HepG2 (cell line): Measurements from ENCODE around the gene DGAT2. TPM values are rescaled to one million over a fixed set of nuclear protein-coding genes. Genes with fewer than 3 reads are reported as not detected.
A peak's percentile ranks its signal among the peaks of the same experiment; 100 is the strongest.

ENCODE experiments used
- ATAC-seq: fragments of 200-7000 bp; cut with Tn5 transposase; 3 replicates; pipeline ENCODE4 v1.9.1; 2020; ENCODE audit warnings: mild to moderate bottlenecking, moderate library complexity
- BruUV-seq: library from RNA; stranded (reverse); fragments of 400-500 nt; replicated peaks from 2 replicates; lab custom pipeline; 2021; lab: Mats Ljungman, UMichigan
- CTCF ChIA-PET: fragments of 300-600 bp; formaldehyde crosslinking; extraction: SDS; loops from one replicate; lab custom pipeline; 2021; ENCODE audit warnings: low total read pairs, inconsistent platforms, low intra/inter-chr PET ratio; lab: Yijun Ruan, JAX
- POLR2A ChIA-PET: fragments of 350-600 bp; sonication (Branson Sonifier 250); formaldehyde crosslinking; loops from one replicate; lab custom pipeline; 2020; ENCODE audit warnings: antibody characterized with exemption, inconsistent platforms; lab: Yijun Ruan, JAX
- DNase-seq: peaks from one replicate; pipeline ENCODE4 v3.0.0-alpha.2; 2015; ENCODE audit warnings: low spot score
- FAIRE-seq: peaks from 3 replicates; lab custom pipeline; 2011; peaks lifted over from hg19 to GRCh38; lab: Jason Lieb, UNC
- H2AFZ ChIP-seq: one replicate; pipeline ENCODE4 v1.6.1; 2011; ENCODE audit warnings: low read length, inconsistent platforms
- H3K27ac ChIP-seq: fragments of 300-600 bp; 3 replicates; pipeline ENCODE4 v1.8.0; 2011; ENCODE audit warnings: mixed run types, mild to moderate bottlenecking, mixed read lengths, low read length, inconsistent platforms; ENCODE audit not compliant: insufficient read depth; ENCODE audit errors: extremely low read length
- H3K27me3 ChIP-seq, 2 experiments: fragments of 200-600 bp in 1 of 2; 2 replicates in 1 of 2; 3 replicates in 1 of 2; pipeline versions ENCODE4 v1.6.0 to v1.8.0; 2011; ENCODE audit warnings: low read length in 2 of 2, mild to moderate bottlenecking in 2 of 2, moderate library complexity in 2 of 2, inconsistent platforms in 1 of 2; ENCODE audit not compliant: insufficient read depth in 2 of 2, control insufficient read depth in 1 of 2
- H3K36me3 ChIP-seq, 2 experiments: fragments of 200-600 bp in 1 of 2; replicated peaks in 1 of 2; 2 replicates in 1 of 2; 3 replicates in 1 of 2; pipeline versions ENCODE4 v1.5.1 to v1.8.0; 2011; ENCODE audit warnings: low read length in 2 of 2, inconsistent platforms in 1 of 2; ENCODE audit not compliant: insufficient read depth in 2 of 2, control insufficient read depth in 1 of 2
- H3K4me1 ChIP-seq: 2 replicates; pipeline ENCODE4 v1.5.1; 2012; ENCODE audit warnings: low read length, inconsistent platforms; ENCODE audit not compliant: insufficient read depth
- H3K4me2 ChIP-seq: 2 replicates; pipeline ENCODE4 v1.6.0; 2011; ENCODE audit warnings: low read depth, low read length, inconsistent platforms
- H3K4me3 ChIP-seq, 3 experiments: fragments of 200-600 bp in 1 of 3; sonication (generic), shearing (Covaris generic) in 1 of 3; replicated peaks in 1 of 3; 2 replicates each; pipeline ENCODE4 v1.5.1; 2011 to 2016; ENCODE audit warnings: low read length in 3 of 3, inconsistent platforms in 2 of 3, low read depth in 2 of 3, mild to moderate bottlenecking in 2 of 3, control low read depth in 1 of 3, mixed read lengths in 1 of 3; ENCODE audit not compliant: insufficient read depth in 1 of 3
- H3K79me2 ChIP-seq: one replicate; pipeline ENCODE4 v1.6.1; 2011; ENCODE audit warnings: low read length, inconsistent platforms; ENCODE audit not compliant: insufficient read depth
- H3K9ac ChIP-seq: 2 replicates; pipeline ENCODE4 v1.6.0; 2011; ENCODE audit warnings: mild to moderate bottlenecking, low read depth, low read length, inconsistent platforms; ENCODE audit not compliant: insufficient read depth
- H3K9me3 ChIP-seq: 2 replicates; pipeline ENCODE4 v1.5.1; 2012; ENCODE audit warnings: mild to moderate bottlenecking, low read length
- H4K20me1 ChIP-seq: 2 replicates; pipeline ENCODE4 v1.6.0; 2011; ENCODE audit warnings: inconsistent platforms, mild to moderate bottlenecking, low read length, moderate library complexity; ENCODE audit not compliant: insufficient read depth
- ATRX ChIP-seq: sonication (generic); formaldehyde crosslinking; IDR thresholded peaks from 2 replicates; pipeline ENCODE4 v1.4.0; 2020; ENCODE audit warnings: missing genetic modification reagents, borderline replicate concordance
- CCAR2 ChIP-seq: fragments of 200-400 bp; formaldehyde crosslinking; optimal IDR thresholded peaks from 2 replicates; pipeline ENCODE3; 2018; ENCODE audit warnings: low read depth, mild to moderate bottlenecking, low read length, moderate library complexity
- FOXM1 ChIP-seq: sonication (generic); formaldehyde crosslinking; IDR thresholded peaks from 2 replicates; pipeline ENCODE4 v1.5.0; 2020; ENCODE audit warnings: missing genetic modification reagents
- GMEB2 ChIP-seq: IDR thresholded peaks from 2 replicates; pipeline ENCODE4 v1.6.1; 2016; ENCODE audit warnings: missing biosample characterization, missing genetic modification reagents, low read depth
- HOMEZ ChIP-seq: IDR thresholded peaks from 2 replicates; pipeline ENCODE4 v1.6.1; 2016; ENCODE audit warnings: low read depth
- KDM4B ChIP-seq: sonication (generic); formaldehyde crosslinking; IDR thresholded peaks from 2 replicates; pipeline ENCODE4 v1.4.0; 2020; ENCODE audit warnings: missing genetic modification reagents
- KMT2A ChIP-seq: sonication (generic); formaldehyde crosslinking; IDR thresholded peaks from 2 replicates; pipeline ENCODE4 v1.4.0; 2020; ENCODE audit warnings: missing genetic modification reagents
- NCOA5 ChIP-seq: sonication (generic); formaldehyde crosslinking; IDR thresholded peaks from 2 replicates; pipeline ENCODE4 v1.4.0; 2020; ENCODE audit warnings: missing genetic modification reagents
- RBFOX2 ChIP-seq: fragments of 200-400 bp; formaldehyde crosslinking; IDR thresholded peaks from 2 replicates; pipeline ENCODE4 v1.6.1; 2017; ENCODE audit warnings: low read depth, mild to moderate bottlenecking, low read length
- RFX1 ChIP-seq: fragments of 450-650 bp; IDR thresholded peaks from 2 replicates; pipeline ENCODE4 v1.6.1; 2017
- SMAD3 ChIP-seq: sonication (generic); formaldehyde crosslinking; IDR thresholded peaks from 2 replicates; pipeline ENCODE4 v1.4.0; 2020; ENCODE audit warnings: missing genetic modification reagents
- ZBTB37 ChIP-seq: sonication (generic); formaldehyde crosslinking; IDR thresholded peaks from 2 replicates; pipeline ENCODE4 v1.4.0; 2020; ENCODE audit warnings: mild to moderate bottlenecking, missing genetic modification reagents
- ZFP91 ChIP-seq: sonication (generic); formaldehyde crosslinking; IDR thresholded peaks from 2 replicates; pipeline ENCODE4 v1.9.0; 2022; ENCODE audit warnings: missing genetic modification reagents, mild to moderate bottlenecking, borderline replicate concordance
- ZNF567 ChIP-seq: sonication (generic); formaldehyde crosslinking; IDR thresholded peaks from 2 replicates; pipeline ENCODE4 v1.8.1; 2023; ENCODE audit warnings: mild to moderate bottlenecking, missing genetic modification reagents, borderline replicate concordance
- WGBS: methylation state at CpG from one replicate; pipeline ENCODE4 v1.1.6; 2017; ENCODE audit warnings: low lambda C conversion rate; 5-methylcytosine and 5-hydroxymethylcytosine counted together
- in situ Hi-C: cut with HindIII; loops from 2 replicates; pipeline ENCODE4 v1.10.0; 2017; ENCODE audit warnings: low pct_unique_long_range_greater_than_20kb; ENCODE audit not compliant: extremely low pct_ligation_motif_present
- intact Hi-C: fragments of 100-400 bp; cut with micrococcal nuclease; formaldehyde crosslinking; loops from one replicate; pipeline ENCODE4 v1.10.0; 2022; ENCODE audit not compliant: unreplicated experiment
- polyA plus RNA-seq, 8 experiments: library from polyadenylated mRNA; depleted of rRNA in 3 of 8; stranded (reverse) in 7 of 8; unstranded in 1 of 8; fragments of >200 nt; fragmentation: Illumina TruSeq in 4 of 8; extraction: Trizol in 4 of 8; gene quantifications; 2 replicates each; pipeline versions ENCODE4 v1.2.1 to v1.2.3, GENCODE V29; 2011 to 2016; ENCODE audit warnings: low read depth in 4 of 8, missing spikeins in 1 of 8, mixed read lengths in 1 of 8; ENCODE audit not compliant: insufficient read depth in 1 of 8
- total RNA-seq, 5 experiments: library from RNA; depleted of rRNA; stranded (reverse); fragments of >200 nt; fragmentation: Illumina TruSeq; extraction: Trizol; gene quantifications; 2 replicates each; pipeline ENCODE4 v1.2.3, GENCODE V29; 2016; ENCODE audit warnings: low read depth in 1 of 5
- TF ChIP-seq, protein P1 (sequence below): sonication (generic); formaldehyde crosslinking; IDR thresholded peaks from 2 replicates; pipeline ENCODE4 v1.5.0; 2020; ENCODE audit warnings: mild to moderate bottlenecking, missing genetic modification reagents
- TF ChIP-seq, protein P2 (sequence below): IDR thresholded peaks from 2 replicates; pipeline ENCODE4 v1.6.1; 2016; ENCODE audit warnings: mild to moderate bottlenecking, missing biosample characterization, missing genetic modification reagents

Gene DGAT2
- total and polyA plus RNA-seq, 2 of the 13 experiments (the other 11 are each of a cell fraction or from before 2014, with no cell fraction given), result 39.0 to 65.6 TPM

DNA sequence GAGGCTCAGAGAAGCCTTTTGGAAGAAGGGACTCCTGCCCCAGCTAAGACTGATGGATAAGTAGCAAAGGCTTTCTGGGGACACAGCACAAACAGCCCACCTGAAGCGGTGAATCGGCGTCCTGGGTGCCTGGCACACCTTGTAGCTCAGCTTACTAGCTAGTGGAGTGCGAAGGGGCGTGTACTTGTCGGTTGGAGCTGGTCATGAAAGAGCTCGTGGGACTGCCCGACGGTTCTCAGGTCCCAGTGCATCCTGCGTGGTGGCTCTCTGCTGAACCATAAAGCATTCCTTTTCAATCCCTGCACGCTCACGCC is 45.7 kb downstream of the DGAT2 start:
- in situ Hi-C loops, result loop anchor here (5.0 kb wide), 1 partner anchor 53 kb away; no protein-coding TSS in a partner anchor
- 0% methylated on average over 3 of the region's 12 CpGs for WGBS
- CTCF ChIA-PET, result no interaction called here
- TF ChIP-seq CCAR2 (no peak), HOMEZ (no peak), FOXM1 (CRISPR knock-in tag) (no peak), ZNF567 (CRISPR knock-in tag) (no peak), ZFP91 (CRISPR knock-in tag) (0 out of 2 replicates have a peak, but pooled peaks have one; percentile 7), KDM4B (no peak), KMT2A (CRISPR knock-in tag) (no peak), SMAD3 (CRISPR knock-in tag) (no peak), GMEB2 (no peak), RFX1 (no peak), RBFOX2 (no peak), ATRX (CRISPR knock-in tag) (no peak), ZBTB37 (CRISPR knock-in tag) (no peak), NCOA5 (CRISPR knock-in tag) (no peak)
- TF ChIP-seq, protein P1, sequence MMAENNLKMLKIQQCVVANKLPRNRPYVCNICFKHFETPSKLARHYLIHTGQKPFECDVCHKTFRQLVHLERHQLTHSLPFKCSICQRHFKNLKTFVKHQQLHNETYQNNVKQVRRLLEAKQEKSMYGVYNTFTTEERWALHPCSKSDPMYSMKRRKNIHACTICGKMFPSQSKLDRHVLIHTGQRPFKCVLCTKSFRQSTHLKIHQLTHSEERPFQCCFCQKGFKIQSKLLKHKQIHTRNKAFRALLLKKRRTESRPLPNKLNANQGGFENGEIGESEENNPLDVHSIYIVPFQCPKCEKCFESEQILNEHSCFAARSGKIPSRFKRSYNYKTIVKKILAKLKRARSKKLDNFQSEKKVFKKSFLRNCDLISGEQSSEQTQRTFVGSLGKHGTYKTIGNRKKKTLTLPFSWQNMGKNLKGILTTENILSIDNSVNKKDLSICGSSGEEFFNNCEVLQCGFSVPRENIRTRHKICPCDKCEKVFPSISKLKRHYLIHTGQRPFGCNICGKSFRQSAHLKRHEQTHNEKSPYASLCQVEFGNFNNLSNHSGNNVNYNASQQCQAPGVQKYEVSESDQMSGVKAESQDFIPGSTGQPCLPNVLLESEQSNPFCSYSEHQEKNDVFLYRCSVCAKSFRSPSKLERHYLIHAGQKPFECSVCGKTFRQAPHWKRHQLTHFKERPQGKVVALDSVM (CRISPR knock-in tag), result peak; percentile 34; the same call in 1 of the 2 replicates
- TF ChIP-seq, protein P2, sequence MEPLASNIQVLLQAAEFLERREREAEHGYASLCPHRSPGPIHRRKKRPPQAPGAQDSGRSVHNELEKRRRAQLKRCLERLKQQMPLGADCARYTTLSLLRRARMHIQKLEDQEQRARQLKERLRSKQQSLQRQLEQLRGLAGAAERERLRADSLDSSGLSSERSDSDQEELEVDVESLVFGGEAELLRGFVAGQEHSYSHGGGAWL (CRISPR knock-in tag), result no peak

More for the DNA sequence above, 45.7 kb downstream of the DGAT2 start:
- POLR2A ChIA-PET, result interaction anchor here (0.8 to 3.7 kb wide), 10 partner anchors 8 to 75 kb away, joined by 3 to 23 read pairs (median 5); no protein-coding TSS in a partner anchor
- Histone ChIP-seq H3K36me3 (no peaks in the 10 kb centered on the region), H3K27ac (peak overlapping the region; percentile 83), H3K9me3 (no peaks in the 10 kb centered on the region), H3K4me3 (peak overlapping the region; percentile 82 to 92 (median 91)), H3K27me3 (no peaks in the 10 kb centered on the region; a peak in 1 of 5 replicates), H2AFZ (peak overlapping the region; percentile 67), H3K4me2 (peak overlapping the region; percentile 100), H3K9ac (peak overlapping the region; percentile 74), H3K4me1 (peaks cover 75% of the 10 kb centered on the region), H3K79me2 (peaks cover 36% of the 10 kb centered on the region), H4K20me1 (no peaks in the 10 kb centered on the region)
- FAIRE-seq (no peak), ATAC-seq (peak; percentile 32), DNase-seq (no peak)
- BruUV-seq, result TSS peak; percentile 64
- intact Hi-C loops, result loop anchor here (10.0 kb wide), 1 partner anchor 970 kb away; the partner anchor contains the start of gene TSKU
